Measurements from ENCODE around the gene ABLIM2. TPM values are rescaled to one million over a fixed set of nuclear protein-coding genes. Genes with fewer than 3 reads are reported as not detected.

ABLIM2 gene
- total and polyA plus RNA-seq, 2 experiments from 2014 or later = 4.9 to 5.8 TPM

DNA sequence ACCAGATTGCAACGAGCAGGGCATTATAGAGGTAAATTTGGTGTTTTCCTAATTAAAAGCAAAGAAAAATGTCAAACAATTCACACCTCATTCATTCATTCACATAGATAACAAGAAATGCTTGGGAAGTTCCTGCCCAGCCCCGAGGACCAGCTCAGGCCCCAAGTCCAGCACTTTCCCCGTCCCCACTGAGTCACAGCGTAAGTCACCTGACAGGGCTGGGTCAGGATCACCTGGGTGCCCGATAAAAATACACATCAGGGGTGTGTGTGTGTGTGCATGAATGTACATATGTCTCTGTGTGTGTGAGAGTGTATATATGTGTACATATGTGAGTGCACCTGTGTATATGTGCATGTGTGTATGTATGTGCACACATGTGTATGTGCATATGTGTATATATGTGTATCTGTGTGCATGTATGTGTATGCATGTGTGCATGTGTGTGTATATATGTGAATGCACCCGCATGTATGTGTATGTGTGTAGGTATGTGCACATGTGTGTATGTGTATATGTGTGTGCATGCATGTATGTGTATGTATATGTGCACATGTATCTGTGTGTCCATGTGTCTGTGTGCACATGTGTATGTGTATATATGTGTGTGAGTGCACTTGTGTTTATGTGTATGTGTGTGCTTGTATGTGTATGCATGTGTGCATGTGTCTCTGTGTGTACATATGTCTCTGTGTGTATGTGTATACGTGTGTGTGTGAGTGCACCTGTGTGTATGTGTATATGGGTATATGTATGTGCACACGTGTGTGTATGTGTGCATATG is 21.9 kb upstream of the ABLIM2 start:
- TF ChIP-seq, protein P1, sequence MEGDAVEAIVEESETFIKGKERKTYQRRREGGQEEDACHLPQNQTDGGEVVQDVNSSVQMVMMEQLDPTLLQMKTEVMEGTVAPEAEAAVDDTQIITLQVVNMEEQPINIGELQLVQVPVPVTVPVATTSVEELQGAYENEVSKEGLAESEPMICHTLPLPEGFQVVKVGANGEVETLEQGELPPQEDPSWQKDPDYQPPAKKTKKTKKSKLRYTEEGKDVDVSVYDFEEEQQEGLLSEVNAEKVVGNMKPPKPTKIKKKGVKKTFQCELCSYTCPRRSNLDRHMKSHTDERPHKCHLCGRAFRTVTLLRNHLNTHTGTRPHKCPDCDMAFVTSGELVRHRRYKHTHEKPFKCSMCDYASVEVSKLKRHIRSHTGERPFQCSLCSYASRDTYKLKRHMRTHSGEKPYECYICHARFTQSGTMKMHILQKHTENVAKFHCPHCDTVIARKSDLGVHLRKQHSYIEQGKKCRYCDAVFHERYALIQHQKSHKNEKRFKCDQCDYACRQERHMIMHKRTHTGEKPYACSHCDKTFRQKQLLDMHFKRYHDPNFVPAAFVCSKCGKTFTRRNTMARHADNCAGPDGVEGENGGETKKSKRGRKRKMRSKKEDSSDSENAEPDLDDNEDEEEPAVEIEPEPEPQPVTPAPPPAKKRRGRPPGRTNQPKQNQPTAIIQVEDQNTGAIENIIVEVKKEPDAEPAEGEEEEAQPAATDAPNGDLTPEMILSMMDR (IDR thresholded peaks at IDR 0.05; ENCODE audit: low read depth, low read length) = no peak
- Histone ChIP-seq H3K36me3 (no peaks in the 10 kb centered on the region), H3K9me3 (ENCODE audit: low read depth) (no peaks in the 10 kb centered on the region), H3K27me3 (no peaks in the 10 kb centered on the region), H3K4me1 (ENCODE audit: low read depth) (peaks cover 15% of the 10 kb centered on the region), H3K27ac (no peak overlapping the region), H3K4me3 (no peak overlapping the region)
- no peak for DNase-seq (ENCODE audit: low read depth in 1 of 2, low spot score in 1 of 2)

DNA sequence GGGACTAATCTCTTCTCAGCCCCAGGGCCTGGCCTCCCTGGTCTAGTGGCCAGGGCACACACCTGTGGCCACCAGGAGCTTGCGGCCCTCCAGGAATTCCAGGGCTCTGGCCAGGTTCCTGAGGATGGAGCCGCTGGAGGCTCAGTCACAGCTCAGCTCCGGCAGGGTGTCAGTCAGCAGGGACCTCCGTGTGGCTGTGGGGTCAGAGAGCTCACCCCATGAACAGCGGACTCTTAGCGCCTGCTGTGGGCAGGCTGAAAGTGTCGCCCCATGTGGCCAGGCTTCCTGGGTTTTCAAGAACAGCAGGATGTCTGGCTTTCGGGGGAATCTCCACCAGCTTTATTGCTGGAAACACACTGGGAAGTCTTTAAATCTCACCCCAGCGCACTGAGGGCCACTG is 21.2 kb upstream of the ABLIM2 start:
- H3K27ac ChIP-seq = no peak overlapping the region
- TF ChIP-seq, protein P1 (IDR thresholded peaks at IDR 0.05; ENCODE audit: low read depth, low read length) = no peak
- H3K9me3 ChIP-seq (ENCODE audit: low read depth) = no peaks in the 10 kb centered on the region
- H3K4me3 ChIP-seq = no peak overlapping the region
- H3K36me3 ChIP-seq = no peaks in the 10 kb centered on the region
- no peak for DNase-seq (ENCODE audit: low read depth in 1 of 2, low spot score in 1 of 2)
- H3K27me3 ChIP-seq = no peaks in the 10 kb centered on the region
- peaks cover 15% of the 10 kb centered on the region for H3K4me1 ChIP-seq (ENCODE audit: low read depth)

DNA sequence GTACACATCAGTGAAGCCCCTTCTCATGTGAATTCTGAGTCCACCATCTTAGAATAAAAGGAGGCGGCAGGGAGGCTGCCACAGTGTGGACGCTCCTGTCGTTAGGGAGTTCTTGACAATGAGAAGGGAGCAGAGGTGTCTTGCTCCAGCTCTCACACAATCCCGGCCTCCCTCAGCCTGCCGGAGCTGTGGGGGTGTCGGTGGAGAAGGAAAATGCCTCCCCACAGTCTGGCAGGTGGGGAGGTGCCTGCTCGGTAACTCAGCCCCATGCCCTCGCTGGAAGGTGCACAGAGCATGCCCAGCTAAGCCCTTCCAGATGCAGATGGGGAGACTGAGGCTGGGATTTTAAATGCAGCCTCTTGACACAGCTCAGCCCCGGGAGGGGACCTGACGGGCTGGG is 20.5 kb upstream of the ABLIM2 start:
- H3K4me1 ChIP-seq (ENCODE audit: low read depth) = peaks cover 15% of the 10 kb centered on the region
- H3K9me3 ChIP-seq (ENCODE audit: low read depth) = no peaks in the 10 kb centered on the region
- H3K4me3 ChIP-seq = no peak overlapping the region
- TF ChIP-seq, protein P1 (IDR thresholded peaks at IDR 0.05; ENCODE audit: low read depth, low read length) = no peak
- no peaks in the 10 kb centered on the region for H3K27me3 ChIP-seq
- DNase-seq (ENCODE audit: low read depth in 1 of 2, low spot score in 1 of 2) = no peak
- H3K36me3 ChIP-seq = no peaks in the 10 kb centered on the region
- H3K27ac ChIP-seq = no peak overlapping the region

DNA sequence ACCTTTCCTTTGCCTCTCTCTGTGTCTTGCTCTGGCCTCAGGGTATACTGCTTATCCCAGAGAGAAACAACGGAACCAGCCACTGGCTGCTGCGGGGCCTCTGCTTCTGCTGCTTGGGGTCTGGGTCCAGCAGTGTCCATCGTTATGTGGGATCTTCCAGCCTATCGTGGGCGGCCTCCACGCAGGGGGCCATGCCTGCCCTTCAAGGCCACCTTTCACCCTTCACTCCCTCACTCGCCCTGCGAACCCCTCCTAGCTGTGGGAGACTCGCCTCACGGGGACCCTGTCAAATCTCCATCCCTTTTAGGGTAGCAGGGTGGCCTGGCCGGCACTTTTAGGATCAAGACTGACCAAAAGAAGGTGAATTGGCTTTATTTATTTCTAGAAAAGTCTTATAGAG is 19.3 kb upstream of the ABLIM2 start:
- Histone ChIP-seq H3K4me1 (ENCODE audit: low read depth) (peaks cover 15% of the 10 kb centered on the region), H3K36me3 (no peaks in the 10 kb centered on the region), H3K9me3 (ENCODE audit: low read depth) (no peaks in the 10 kb centered on the region), H3K27ac (peak overlapping the region; percentile 17), H3K27me3 (no peaks in the 10 kb centered on the region), H3K4me3 (no peak overlapping the region)
- no peak for DNase-seq (ENCODE audit: low read depth in 1 of 2, low spot score in 1 of 2)
- TF ChIP-seq, protein P1 (IDR thresholded peaks at IDR 0.05; ENCODE audit: low read depth, low read length) = no peak

DNA sequence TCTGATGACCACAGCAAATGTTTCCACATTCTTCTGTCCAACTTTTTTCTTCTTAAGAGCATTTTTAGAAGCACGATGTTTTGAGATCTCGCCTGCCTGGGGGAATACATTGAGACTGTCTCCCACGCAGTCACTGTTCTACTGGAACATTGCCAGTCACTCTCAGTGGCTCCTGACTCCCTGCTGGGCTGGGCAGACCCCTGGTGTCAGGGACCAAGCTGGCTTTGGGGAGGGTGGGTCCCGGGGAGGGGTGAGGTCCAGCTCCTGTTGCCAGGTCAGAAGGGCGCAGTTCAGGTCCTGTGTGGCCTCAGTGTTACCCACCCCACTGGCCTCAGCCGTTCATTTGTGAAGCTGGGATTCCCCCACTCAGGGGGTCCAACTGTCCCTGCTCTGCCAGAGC is 18.9 kb upstream of the ABLIM2 start:
- no peaks in the 10 kb centered on the region for H3K9me3 ChIP-seq (ENCODE audit: low read depth)

More for the DNA sequence above, 18.9 kb upstream of the ABLIM2 start:
- peaks cover 15% of the 10 kb centered on the region for H3K4me1 ChIP-seq (ENCODE audit: low read depth)
- TF ChIP-seq, protein P1 (IDR thresholded peaks at IDR 0.05; ENCODE audit: low read depth, low read length) = no peak
- H3K27me3 ChIP-seq = no peaks in the 10 kb centered on the region
- DNase-seq (ENCODE audit: low read depth in 1 of 2, low spot score in 1 of 2) = no peak
- no peaks in the 10 kb centered on the region for H3K36me3 ChIP-seq
- no peak overlapping the region for H3K4me3 ChIP-seq
- peak overlapping the region; percentile 17 for H3K27ac ChIP-seq

Data from cardiac muscle cell (in vitro differentiated cells and primary cell).